Mesendoderm (in vitro differentiated cells): ENCODE data around the gene STARD3NL. TPM values are rescaled to one million over a fixed set of nuclear protein-coding genes. Genes with fewer than 3 reads are reported as not detected.

Source experiments
- DNase-seq: peaks from one replicate; pipeline ENCODE4 v3.0.0; 2013
- H2AK5ac ChIP-seq: 2 replicates; pipeline ENCODE4 v1.6.1; 2013; ENCODE audit warnings: low read length, inconsistent platforms
- H2BK120ac ChIP-seq: 2 replicates; pipeline ENCODE4 v1.6.1; 2013; ENCODE audit warnings: low read depth, mild to moderate bottlenecking, low read length, moderate library complexity, mixed read lengths
- H2BK15ac ChIP-seq: replicated peaks from 2 replicates; pipeline ENCODE4 v1.6.1; 2013; ENCODE audit warnings: low read depth, mild to moderate bottlenecking, moderate library complexity
- H2BK5ac ChIP-seq: 2 replicates; pipeline ENCODE4 v1.6.1; 2013; ENCODE audit warnings: low read length, inconsistent platforms
- H3K18ac ChIP-seq: 2 replicates; pipeline ENCODE4 v1.6.1; 2013; ENCODE audit warnings: mild to moderate bottlenecking, low read length, mixed read lengths
- H3K23ac ChIP-seq: one replicate; pipeline ENCODE4 v1.6.1; 2013; ENCODE audit warnings: low read length
- H3K27ac ChIP-seq: 2 replicates; pipeline ENCODE4 v1.5.1; 2013; ENCODE audit warnings: low read depth, mild to moderate bottlenecking, inconsistent platforms, low read length, moderate library complexity
- H3K27me3 ChIP-seq: 2 replicates; pipeline ENCODE4 v1.6.1; 2013; ENCODE audit warnings: low read length, control low read depth, mild to moderate bottlenecking, inconsistent platforms; ENCODE audit not compliant: insufficient read depth, poor library complexity
- H3K36me3 ChIP-seq: 2 replicates; pipeline ENCODE4 v1.6.1; 2013; ENCODE audit warnings: low read length, inconsistent platforms; ENCODE audit not compliant: control insufficient read depth, insufficient read depth
- H3K4ac ChIP-seq: one replicate; pipeline ENCODE4 v1.6.1; 2013; ENCODE audit warnings: low read depth, mild to moderate bottlenecking, low read length, moderate library complexity
- H3K4me1 ChIP-seq: 2 replicates; pipeline ENCODE4 v1.6.1; 2013; ENCODE audit warnings: low read depth, low read length, inconsistent platforms; ENCODE audit not compliant: control insufficient read depth
- H3K4me2 ChIP-seq: 2 replicates; pipeline ENCODE4 v1.6.1; 2013; ENCODE audit warnings: low read length
- H3K4me3 ChIP-seq: 2 replicates; pipeline ENCODE4 v1.5.1; 2013; ENCODE audit warnings: mild to moderate bottlenecking, low read length
- H3K56ac ChIP-seq: one replicate; pipeline ENCODE4 v1.6.1; 2013; ENCODE audit warnings: low read length
- H3K79me1 ChIP-seq: 2 replicates; pipeline ENCODE4 v1.6.1; 2013; ENCODE audit warnings: low read length, inconsistent platforms
- H3K79me2 ChIP-seq: 2 replicates; pipeline ENCODE4 v1.6.1; 2013; ENCODE audit warnings: mild to moderate bottlenecking, low read length; ENCODE audit not compliant: control insufficient read depth, insufficient read depth
- H3K9ac ChIP-seq: 2 replicates; pipeline ENCODE4 v1.6.1; 2013; ENCODE audit warnings: low read length, inconsistent platforms
- H4K5ac ChIP-seq: one replicate; pipeline ENCODE4 v1.6.1; 2013; ENCODE audit warnings: low read length
- H4K8ac ChIP-seq: one replicate; pipeline ENCODE4 v1.6.1; 2013; ENCODE audit warnings: low read depth, mild to moderate bottlenecking, control low read depth, low read length, moderate library complexity
- WGBS: extraction: QIAGEN DNeasy Blood & Tissue Kit; methylation state at CpG from one replicate; pipeline ENCODE4 v1.1.7; 2013; ENCODE audit warnings: low lambda C conversion rate, missing lambda C conversion rate; ENCODE audit not compliant: insufficient coverage; ENCODE audit errors: extremely low coverage; 5-methylcytosine and 5-hydroxymethylcytosine counted together
- small RNA-seq: library from polyadenylated mRNA; stranded (forward); fragments of <200 nt; extraction: miRNeasy Mini kit (QIAGEN cat#:217004); gene quantifications from one replicate; pipeline ENCODE3, GENCODE V24; 2013; ENCODE audit not compliant: insufficient read depth

The STARD3NL gene

DNA sequence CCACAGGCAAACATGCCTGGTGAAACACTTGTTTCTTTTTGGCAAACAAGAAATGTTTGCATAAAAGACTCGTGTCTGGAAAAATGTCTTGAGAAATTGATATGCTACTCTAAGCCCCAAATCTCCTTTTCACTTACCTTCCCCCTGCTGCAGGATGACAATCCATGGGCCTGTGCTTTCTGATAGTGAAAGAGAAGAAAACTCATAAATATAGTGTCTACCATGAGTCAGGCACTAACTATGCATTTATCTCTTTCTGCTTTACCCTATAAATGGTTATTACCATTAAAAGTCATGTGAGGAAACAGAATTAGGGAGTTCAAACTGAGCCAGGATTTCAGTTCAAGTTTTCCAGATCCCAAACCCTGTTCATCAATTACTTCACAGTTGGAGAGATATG lies 102.0 kb downstream of the STARD3NL start:
- Histone ChIP-seq H3K79me1 (no peaks in the 10 kb centered on the region), H3K18ac (no peak overlapping the region), H3K27ac (no peak overlapping the region), H3K23ac (no peak overlapping the region), H3K4me2 (no peak overlapping the region), H3K4ac (no peak overlapping the region), H3K4me1 (no peaks in the 10 kb centered on the region), H4K8ac (peak overlapping the region; percentile 56), H2BK5ac (no peak overlapping the region), H4K5ac (no peak overlapping the region), H2BK120ac (no peak overlapping the region), H3K36me3 (no peaks in the 10 kb centered on the region), H3K79me2 (no peaks in the 10 kb centered on the region), H3K9ac (no peak overlapping the region), H3K27me3 (no peaks in the 10 kb centered on the region), H3K4me3 (no peak overlapping the region), H2BK15ac (no peak overlapping the region), H3K56ac (no peak overlapping the region), H2AK5ac (no peak overlapping the region)
- WGBS, result no CpG with 5 or more reads among the region's 1 CpG
- DNase-seq, result no peak

Small RNA genes lying within 50 kb of the gene (small RNA-seq; reads per million reads assigned to genes)
- gene TRGJ1 (not detected), gene TRGJ2 (not detected), gene TRGJP (not detected), gene TRGJP1 (not detected), gene TRGJP2 (not detected)
